Measurements from ENCODE around the gene GSPT2. TPM values are rescaled to one million over a fixed set of nuclear protein-coding genes. Genes with fewer than 3 reads are reported as not detected.
"Not testable (repeated sequence)": the region's sequence is repeated elsewhere in the genome, so short reads cannot be mapped to it uniquely, and the experiment has no call there.

The GSPT2 gene
- 5.1 TPM for total RNA-seq

DNA sequence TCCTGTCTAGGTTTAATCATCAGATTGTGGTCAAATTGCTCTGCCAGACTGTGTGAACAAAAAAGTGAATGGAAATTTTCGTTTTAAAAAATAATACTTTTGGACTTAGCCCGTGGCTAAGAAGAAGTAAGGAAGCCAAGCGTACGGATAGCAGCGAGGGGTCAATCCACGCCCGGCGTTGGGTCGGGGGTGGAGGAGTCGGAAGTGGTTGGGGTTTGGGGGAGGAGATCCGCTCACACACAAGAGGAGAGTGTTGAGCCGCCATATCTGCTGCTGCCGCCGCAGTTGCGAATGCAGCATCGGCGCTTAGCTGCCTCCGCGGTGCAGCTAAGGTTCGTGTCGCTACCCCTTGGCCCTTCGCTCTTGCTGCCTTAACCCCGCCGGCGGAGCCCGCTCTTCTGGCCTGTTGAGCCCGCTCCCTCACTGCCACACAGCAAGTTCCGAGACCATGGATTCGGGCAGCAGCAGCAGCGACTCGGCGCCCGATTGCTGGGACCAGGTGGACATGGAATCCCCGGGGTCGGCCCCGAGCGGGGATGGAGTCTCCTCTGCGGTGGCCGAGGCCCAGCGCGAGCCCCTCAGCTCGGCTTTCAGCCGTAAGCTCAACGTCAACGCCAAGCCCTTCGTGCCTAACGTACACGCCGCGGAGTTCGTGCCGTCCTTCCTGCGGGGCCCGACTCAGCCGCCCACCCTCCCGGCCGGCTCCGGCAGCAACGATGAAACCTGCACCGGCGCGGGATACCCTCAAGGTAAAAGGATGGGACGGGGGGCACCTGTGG is at the start of gene GSPT2:
Gene GSPT2, plus strand, starts transcription at position 264 of the 779 bp plus-strand sequence. Its CDS starts 185 bp downstream, at position 449.
- peak in 2 of 3 donors; percentile 75 to 83 for DNase-seq (ENCODE audit: low read depth in 2 of 3, low spot score in 2 of 3)

DNA sequence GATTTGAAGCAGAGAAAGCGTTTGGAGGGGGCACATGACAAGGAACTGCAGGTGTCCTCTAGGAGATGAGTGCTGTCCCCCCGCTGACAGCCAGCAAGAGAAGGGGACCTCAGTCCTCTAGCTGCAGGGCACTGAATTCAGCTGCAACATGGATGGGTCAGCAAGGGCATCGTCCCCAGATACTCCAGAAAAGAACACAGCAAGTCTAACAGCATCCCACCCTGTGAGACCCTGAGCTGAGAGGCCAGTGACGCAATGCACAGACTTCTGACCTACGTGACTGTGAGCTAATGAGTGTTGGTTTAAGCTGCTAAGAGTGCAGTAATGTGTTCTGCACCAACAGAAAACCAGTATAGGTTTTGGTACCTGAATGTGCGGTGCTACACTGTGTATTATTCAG is 49.0 kb upstream of the GSPT2 start:
- no peak for DNase-seq (ENCODE audit: low read depth in 2 of 3, low spot score in 2 of 3)

DNA sequence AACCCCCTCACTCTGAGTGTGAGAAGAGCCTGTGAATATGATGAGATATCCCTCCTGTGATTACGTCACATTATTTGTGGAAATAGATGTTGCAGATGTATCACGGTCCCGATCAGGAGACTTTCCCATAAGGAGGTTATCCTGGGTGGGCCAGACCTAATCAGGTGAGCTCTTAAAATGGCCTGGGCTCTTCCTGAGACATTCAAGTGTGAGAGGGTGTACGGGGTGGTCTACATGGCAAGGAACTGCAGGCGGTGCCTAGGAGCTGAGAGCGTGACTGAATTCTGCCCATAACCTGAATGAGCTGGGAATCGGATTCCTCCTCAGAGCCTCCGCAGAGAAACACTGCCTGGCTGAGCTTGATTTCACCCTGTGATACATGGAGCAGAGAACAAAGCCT is 45.8 kb upstream of the GSPT2 start:
- no peak for DNase-seq (ENCODE audit: low read depth in 2 of 3, low spot score in 2 of 3)

DNA sequence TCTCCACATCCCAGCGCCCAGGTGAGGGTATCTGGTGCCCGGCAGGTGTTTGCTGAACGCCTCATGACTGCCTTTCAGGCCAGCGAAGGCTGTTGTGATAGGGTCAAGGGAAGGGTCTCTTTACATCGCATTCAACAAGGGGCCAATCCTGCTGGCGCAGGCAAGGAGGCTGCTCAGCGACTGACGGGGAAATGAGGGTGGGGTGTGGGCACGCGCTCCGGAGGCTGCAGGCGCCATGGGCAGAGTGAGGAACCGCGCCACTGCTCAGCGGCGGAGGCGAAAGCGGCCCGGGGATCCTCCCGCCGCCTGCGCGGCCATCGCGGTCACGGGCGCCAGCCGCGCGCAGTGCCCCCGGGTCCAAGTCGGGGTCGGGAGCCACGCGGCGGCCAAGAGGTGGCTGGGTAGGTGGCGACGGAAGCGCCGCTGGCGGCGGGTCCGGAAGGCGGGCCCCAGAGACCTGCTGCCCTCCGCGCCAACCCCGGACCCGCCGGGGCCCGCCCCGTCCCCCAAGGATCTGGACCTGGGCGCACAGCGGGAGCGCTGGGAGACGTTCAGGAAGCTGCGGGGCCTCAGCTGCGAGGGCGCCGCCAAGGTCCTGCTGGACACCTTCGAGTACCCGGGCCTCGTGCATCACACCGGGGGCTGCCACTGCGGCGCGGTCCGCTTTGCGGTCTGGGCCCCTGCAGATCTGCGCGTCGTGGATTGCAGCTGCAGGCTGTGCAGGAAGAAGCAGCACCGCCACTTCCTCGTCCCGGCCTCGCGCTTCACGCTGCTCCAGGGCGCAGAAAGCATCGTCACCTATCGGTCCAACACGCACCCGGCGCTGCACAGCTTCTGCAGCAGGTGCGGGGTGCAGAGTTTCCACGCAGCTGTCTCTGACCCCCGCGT is 32.7 kb upstream of the GSPT2 start, which contains the start of gene CENPVL1:
Gene CENPVL1, plus strand, starts transcription at position 236 of the 888 bp plus-strand sequence. Its CDS starts 0 bp downstream, at position 236.
- not testable (repeated sequence) for DNase-seq (ENCODE audit: low read depth in 2 of 3, low spot score in 2 of 3)

DNA sequence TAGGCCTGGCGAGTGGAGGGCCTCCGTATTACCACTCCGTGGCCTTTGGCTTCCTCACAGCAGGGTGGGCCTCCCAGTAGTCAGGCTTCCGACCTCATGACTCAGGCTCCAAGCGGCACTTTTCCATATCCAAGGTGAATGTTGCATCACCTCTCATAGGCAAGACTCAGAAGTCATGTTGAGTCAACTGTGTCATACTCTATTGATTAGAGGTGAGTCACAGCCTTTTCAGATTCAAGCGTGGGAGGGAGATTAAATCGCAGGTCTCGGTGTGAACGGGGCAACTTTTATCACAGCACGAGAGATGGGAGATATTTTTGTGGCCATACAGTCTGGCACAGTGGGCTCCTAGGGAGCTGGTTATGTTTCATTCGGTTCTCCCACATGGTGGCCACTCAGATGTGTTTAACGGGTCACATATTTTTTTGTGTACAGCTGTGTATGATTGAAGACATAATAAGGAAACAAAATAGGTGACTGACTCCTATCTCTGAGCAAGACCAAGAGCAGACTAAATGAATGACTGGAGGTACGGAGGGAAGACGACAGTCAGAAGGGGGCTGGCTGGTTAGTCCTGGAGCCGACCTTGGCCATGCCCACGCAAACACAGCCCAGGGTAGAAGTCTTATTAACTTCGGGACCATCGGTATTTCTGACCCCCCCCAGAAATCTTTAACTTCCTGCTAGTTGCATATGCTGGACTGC is 30.1 kb upstream of the GSPT2 start:
- DNase-seq (ENCODE audit: low read depth in 2 of 3, low spot score in 2 of 3) = not testable (repeated sequence)

DNA sequence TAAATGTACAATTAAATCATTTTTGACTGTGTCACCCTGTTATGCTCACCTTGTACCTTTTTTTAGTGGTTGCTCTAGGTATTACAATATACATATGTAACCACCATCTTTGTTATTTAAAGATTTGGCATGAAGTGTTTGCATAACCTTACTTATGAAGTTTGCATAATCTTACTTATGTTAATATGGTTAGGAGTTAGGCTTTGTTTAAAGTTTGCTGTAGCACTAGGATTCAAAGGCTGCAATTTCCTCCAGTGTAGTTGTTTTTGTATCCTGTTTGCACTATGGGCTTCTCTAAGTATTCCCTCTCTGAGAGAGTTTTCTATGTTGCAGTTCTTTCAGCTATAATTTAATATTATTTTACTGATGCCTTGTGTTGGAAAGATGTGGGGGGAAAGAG is 15.0 kb upstream of the GSPT2 start:
- DNase-seq (ENCODE audit: low read depth in 2 of 3, low spot score in 2 of 3) = no peak

DNA sequence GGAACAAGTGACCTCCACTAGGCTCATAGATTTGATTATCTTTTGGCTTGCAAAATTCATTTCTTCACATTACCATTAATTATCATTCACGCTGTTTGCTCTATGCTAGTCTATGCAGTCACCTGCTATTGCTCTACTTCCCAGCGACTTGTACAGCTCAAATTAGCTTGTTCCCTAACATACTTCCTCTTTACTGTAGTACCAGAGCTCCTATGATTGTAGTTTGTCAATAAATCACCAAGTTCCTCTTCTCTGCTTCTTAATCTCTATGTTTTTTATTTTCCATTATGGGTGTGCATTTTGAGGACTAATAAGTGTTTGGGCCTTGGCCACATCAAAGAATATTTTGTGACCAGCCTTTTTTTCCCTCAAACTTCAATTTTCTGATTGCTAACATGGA is 6.2 kb upstream of the GSPT2 start:
- peak in 2 of 3 donors; percentile 22 to 72 for DNase-seq (ENCODE audit: low read depth in 2 of 3, low spot score in 2 of 3)

DNA sequence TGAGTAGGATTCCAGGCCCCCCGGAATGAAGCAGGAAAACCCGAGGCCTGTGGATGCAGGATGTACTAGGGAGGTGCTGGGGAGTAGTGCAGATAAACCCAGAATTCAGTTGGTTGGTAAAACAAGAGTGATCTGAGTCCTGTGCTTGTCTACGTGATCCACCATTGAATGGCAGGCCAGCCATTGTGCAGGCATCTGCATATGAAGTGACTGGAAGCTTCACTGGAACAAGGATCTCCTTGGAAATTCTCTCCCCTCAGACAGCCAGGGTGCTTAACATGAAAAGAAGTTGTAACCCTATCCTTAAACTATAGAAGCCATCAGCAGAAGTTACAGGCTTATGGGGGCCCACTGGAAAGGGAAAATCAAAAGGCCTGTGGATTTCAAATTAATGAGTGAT is 656 bp upstream of the GSPT2 start:
- DNase-seq (ENCODE audit: low read depth in 2 of 3, low spot score in 2 of 3) = no peak

DNA sequence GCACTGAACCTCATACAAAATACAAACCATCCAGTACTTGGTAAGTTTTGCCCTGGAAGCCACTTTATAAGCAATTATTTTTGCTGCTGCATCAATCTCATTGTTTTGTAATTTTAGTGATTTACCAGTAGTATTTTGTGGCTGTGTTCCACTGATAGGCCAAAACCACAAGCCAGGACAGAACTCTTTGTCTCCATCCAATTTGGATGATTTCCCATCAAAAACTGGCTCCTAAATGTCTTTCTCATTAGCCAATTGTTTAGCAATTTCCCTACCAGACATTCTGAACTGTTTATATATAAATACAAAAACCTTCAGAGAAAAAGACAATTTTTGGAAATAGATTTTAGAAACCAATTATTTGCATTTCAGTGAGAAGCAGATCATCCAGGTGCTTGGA is 4.4 kb downstream of the GSPT2 start:
- no peak for DNase-seq (ENCODE audit: low read depth in 2 of 3, low spot score in 2 of 3)

DNA sequence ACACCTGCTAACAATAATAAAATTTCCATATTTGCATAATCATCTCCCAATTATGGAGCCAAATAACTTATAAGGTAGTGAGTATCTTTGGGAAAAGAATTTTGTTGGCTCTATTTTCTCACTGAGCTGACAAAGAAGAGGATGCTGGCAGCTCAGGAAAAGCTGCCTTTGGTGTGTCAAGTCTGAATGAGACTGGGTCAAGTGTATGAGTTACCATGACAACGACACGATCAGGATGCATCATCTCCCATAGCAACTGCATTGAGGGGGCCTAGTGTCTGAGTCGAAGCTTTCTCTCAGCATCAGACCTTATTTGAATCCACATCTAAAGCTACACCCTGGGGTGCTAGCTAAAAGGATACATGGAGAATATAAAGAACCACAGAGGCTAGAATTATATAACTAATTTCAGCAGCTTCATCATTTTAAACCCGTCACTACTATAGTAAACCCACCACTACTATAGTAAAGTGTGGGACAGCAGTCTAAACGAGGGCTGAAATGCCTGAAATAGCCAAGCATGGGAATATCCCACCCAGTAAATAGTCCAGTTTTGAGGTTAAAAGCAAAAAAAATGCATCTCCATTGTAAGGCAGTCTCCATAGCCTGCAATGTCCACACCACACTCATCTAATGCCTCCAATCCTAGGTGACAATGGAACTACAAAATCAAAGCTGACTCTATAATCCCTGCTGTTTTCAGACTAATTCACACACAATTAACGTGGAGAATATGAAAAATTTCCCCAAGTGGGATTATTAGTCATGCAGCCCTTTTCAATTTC is 16.0 kb downstream of the GSPT2 start:
- DNase-seq (ENCODE audit: low read depth in 2 of 3, low spot score in 2 of 3) = no peak

DNA sequence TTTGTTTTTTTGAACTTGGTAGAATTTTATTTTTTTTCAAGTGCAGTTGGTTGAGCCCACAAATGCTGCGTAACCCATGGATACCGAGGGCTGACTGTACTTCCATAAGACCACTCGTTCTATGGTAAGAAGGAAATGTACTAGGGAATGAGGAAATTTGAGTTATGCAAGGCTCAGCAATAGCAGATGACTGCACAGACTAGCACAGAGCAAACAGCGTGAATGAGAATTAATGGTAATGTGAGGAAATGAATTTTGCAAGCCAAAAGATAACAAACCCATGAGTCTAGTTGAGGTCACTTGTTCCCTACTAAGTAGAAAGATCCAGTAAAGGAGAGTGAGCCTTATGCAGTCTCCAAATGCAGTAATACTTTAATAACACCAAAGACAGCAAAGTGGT is 17.4 kb downstream of the GSPT2 start:
- no peak for DNase-seq (ENCODE audit: low read depth in 2 of 3, low spot score in 2 of 3)

DNA sequence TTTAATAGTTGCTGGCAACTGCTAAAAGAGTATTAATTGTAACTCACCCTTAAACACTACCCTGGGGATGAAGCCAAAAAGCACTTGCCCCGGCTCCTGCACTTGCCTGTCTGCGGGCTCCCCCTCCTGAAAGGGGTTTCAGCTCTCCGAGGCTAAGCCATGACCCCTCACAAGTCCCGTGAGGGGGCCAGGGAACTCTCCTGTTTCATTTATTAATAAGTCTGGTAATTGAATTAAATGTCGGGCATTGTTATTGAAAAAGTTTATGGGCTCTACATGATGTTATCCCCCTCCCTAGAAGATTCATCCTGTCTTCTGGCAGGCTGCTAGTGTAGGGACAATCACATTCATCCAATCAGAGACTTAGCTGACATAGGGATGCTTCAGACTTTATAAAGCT is 23.3 kb downstream of the GSPT2 start:
- DNase-seq (ENCODE audit: low read depth in 2 of 3, low spot score in 2 of 3) = no peak

DNA sequence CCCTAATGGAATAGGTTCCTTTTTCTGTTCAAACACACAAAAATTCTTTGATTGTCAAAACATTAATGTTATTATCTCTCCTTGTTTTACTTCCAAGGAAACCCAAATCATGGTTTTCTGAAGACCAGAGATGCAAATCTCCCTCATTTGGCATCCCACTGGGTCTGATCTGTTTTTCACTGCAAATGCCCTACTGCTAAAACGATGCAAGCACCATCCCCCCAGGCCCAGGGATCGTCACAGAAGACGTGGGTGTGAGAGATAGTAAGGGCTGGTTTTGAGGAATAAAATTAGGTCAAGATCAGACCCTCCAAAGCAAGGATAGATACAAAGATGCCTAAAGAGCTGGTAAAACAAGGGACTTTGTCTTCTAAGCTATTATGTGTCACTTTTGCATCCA is 33.6 kb downstream of the GSPT2 start:
- no peak for DNase-seq (ENCODE audit: low read depth in 2 of 3, low spot score in 2 of 3)

DNA sequence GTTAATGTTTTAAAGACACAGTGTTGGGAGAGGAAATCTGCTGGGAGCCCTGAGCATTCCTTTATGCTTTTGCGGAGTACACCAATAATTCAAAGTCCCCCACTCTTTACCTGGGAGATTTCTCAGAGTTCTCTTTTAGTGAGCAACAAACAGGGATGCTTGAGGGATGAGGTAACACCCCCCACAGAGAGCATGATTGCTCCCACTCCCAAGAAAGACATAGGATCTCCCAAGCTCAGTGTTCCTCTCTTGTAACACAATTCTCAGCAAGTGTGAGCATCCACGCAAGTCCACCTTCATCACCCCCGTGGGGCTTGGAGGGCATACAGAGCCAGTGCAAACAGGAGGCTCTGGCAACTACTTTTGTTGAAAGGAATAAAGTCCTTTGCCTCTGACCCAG is 36.1 kb downstream of the GSPT2 start:
- DNase-seq (ENCODE audit: low read depth in 2 of 3, low spot score in 2 of 3) = no peak

DNA sequence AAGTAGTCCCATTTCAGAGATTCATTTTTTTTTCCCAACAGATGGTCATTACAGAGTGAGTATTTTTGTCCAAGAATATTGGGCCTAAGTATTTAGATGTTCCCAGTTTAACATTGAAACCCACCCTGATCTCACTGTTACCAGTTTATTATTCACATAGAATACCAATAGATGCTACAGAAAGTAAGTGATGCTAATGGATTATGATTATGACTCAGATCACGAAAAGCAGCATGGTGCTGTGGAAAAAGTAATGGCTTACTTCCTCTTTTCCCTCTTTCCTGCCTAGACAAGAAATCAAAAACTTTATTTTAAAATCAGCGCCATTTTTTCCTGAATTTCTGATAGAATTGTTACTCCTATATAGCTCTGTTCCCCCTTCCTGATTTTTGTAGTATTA is 51.9 kb downstream of the GSPT2 start:
- no peak for DNase-seq (ENCODE audit: low read depth in 2 of 3, low spot score in 2 of 3)

Other genes with a start within 250 kb of the GSPT2 start
- 9.4 TPM for gene NUDT11, start 246.8 kb upstream of the GSPT2 start, total RNA-seq
- gene CENPVL3, start 124.5 kb upstream of the GSPT2 start, total RNA-seq = 3.2 TPM
- 0.54 TPM for gene CENPVL2, start 60.6 kb upstream of the GSPT2 start, total RNA-seq
- gene CENPVL1, start 32.9 kb upstream of the GSPT2 start, total RNA-seq = 0.54 TPM
- gene MAGED1, start 150.2 kb downstream of the GSPT2 start, total RNA-seq = 81.1 TPM